WTC11 (cell line): ENCODE data around the gene OR2V2. TPM values are rescaled to one million over a fixed set of nuclear protein-coding genes. Genes with fewer than 3 reads are reported as not detected.

ENCODE experiments used
- AR ChIP-seq: fragments of 250-450 bp; sonication (Bioruptor Pico); IDR thresholded peaks from 2 replicates; pipeline ENCODE4 v1.9.0; 2021; ENCODE audit warnings: mild to moderate bottlenecking
- CDX4 ChIP-seq: fragments of 250-450 bp; sonication (Bioruptor Pico); IDR thresholded peaks from 2 replicates; pipeline ENCODE4 v1.9.0; 2021; ENCODE audit warnings: moderate library complexity, mild to moderate bottlenecking, inconsistent platforms, borderline replicate concordance
- E2F1 ChIP-seq: sonication (generic); formaldehyde crosslinking; IDR thresholded peaks from 2 replicates; pipeline ENCODE4 v1.8.0; 2022; ENCODE audit warnings: mild to moderate bottlenecking, missing genetic modification reagents
- ERG ChIP-seq: fragments of 250-450 bp; sonication (Bioruptor Pico); IDR thresholded peaks from 2 replicates; pipeline ENCODE4 v1.8.0; 2021; ENCODE audit warnings: mild to moderate bottlenecking
- FOXP4 ChIP-seq: sonication (generic); formaldehyde crosslinking; IDR thresholded peaks from 2 replicates; pipeline ENCODE4 v1.8.0; 2022; ENCODE audit warnings: mild to moderate bottlenecking, missing genetic modification reagents
- GTF2I ChIP-seq: fragments of 250-450 bp; sonication (Bioruptor Pico); conservative IDR thresholded peaks from 2 replicates; pipeline ENCODE4 v1.4.0; 2021; ENCODE audit warnings: mild to moderate bottlenecking
- IRF2 ChIP-seq: sonication (generic); formaldehyde crosslinking; IDR thresholded peaks from 2 replicates; pipeline ENCODE4 v1.8.0; 2022; ENCODE audit warnings: low read depth, missing genetic modification reagents, borderline replicate concordance
- JAZF1 ChIP-seq: fragments of 250-450 bp; sonication (Bioruptor Pico); IDR thresholded peaks from 2 replicates; pipeline ENCODE4 v1.9.0; 2021; ENCODE audit warnings: moderate library complexity, mild to moderate bottlenecking, inconsistent platforms
- KAT7 ChIP-seq: sonication (generic); formaldehyde crosslinking; IDR thresholded peaks from 2 replicates; pipeline ENCODE4 v1.8.1; 2023; ENCODE audit warnings: missing genetic modification reagents, mild to moderate bottlenecking, borderline replicate concordance
- MXD4 ChIP-seq: fragments of 250-450 bp; sonication (Bioruptor Pico); IDR thresholded peaks from 2 replicates; pipeline ENCODE4 v1.8.0; 2021; ENCODE audit warnings: mild to moderate bottlenecking, moderate library complexity, borderline replicate concordance
- NFE2L1 ChIP-seq: sonication (generic); formaldehyde crosslinking; IDR thresholded peaks from 2 replicates; pipeline ENCODE4 v1.8.1; 2023; ENCODE audit warnings: missing genetic modification reagents
- OVOL2 ChIP-seq: fragments of 250-450 bp; sonication (Bioruptor Pico); IDR thresholded peaks from 2 replicates; pipeline ENCODE4 v1.9.0; 2021; ENCODE audit warnings: mild to moderate bottlenecking, borderline replicate concordance
- PREB ChIP-seq: sonication (generic); formaldehyde crosslinking; IDR thresholded peaks from 2 replicates; pipeline ENCODE4 v1.8.1; 2022; ENCODE audit warnings: mild to moderate bottlenecking, missing genetic modification reagents, moderate library complexity, borderline replicate concordance
- PRRX2 ChIP-seq: fragments of 250-450 bp; sonication (Bioruptor Pico); IDR thresholded peaks from 2 replicates; pipeline ENCODE4 v1.8.0; 2021; ENCODE audit warnings: mild to moderate bottlenecking
- SMAD4 ChIP-seq: sonication (generic); formaldehyde crosslinking; IDR thresholded peaks from 2 replicates; pipeline ENCODE4 v1.8.0; 2022; ENCODE audit warnings: mild to moderate bottlenecking, missing genetic modification reagents
- TEAD1 ChIP-seq: sonication (generic); formaldehyde crosslinking; IDR thresholded peaks from 2 replicates; pipeline ENCODE4 v1.8.0; 2022; ENCODE audit warnings: mild to moderate bottlenecking, missing genetic modification reagents
- USF1 ChIP-seq: sonication (generic); formaldehyde crosslinking; IDR thresholded peaks from 2 replicates; pipeline ENCODE4 v1.8.0; 2022; ENCODE audit warnings: mild to moderate bottlenecking, missing genetic modification reagents
- ZMAT4 ChIP-seq: fragments of 250-450 bp; sonication (Bioruptor Pico); IDR thresholded peaks from 2 replicates; pipeline ENCODE4 v1.9.0; 2021; ENCODE audit warnings: mild to moderate bottlenecking
- ZNF219 ChIP-seq: sonication (generic); formaldehyde crosslinking; IDR thresholded peaks from 2 replicates; pipeline ENCODE4 v1.8.0; 2023; ENCODE audit warnings: missing genetic modification reagents, mild to moderate bottlenecking, borderline replicate concordance
- ZNF396 ChIP-seq: fragments of 250-450 bp; sonication (Bioruptor Pico); IDR thresholded peaks from 2 replicates; pipeline ENCODE4 v1.8.0; 2021; ENCODE audit warnings: mild to moderate bottlenecking, moderate library complexity, borderline replicate concordance
- ZSCAN18 ChIP-seq: fragments of 250-450 bp; sonication (Bioruptor Pico); IDR thresholded peaks from 2 replicates; pipeline ENCODE4 v2.1.2; 2022; ENCODE audit warnings: mild to moderate bottlenecking, moderate library complexity
- total RNA-seq: library from RNA; stranded (reverse); gene quantifications from 3 replicates; pipeline ENCODE4 v1.2.3, GENCODE V29; 2021
- TF ChIP-seq, protein P1 (sequence below): sonication (generic); formaldehyde crosslinking; IDR thresholded peaks from 2 replicates; pipeline ENCODE4 v1.8.1; 2022; ENCODE audit warnings: mild to moderate bottlenecking, moderate library complexity, missing genetic modification reagents
- TF ChIP-seq, protein P2 (sequence below): sonication (generic); formaldehyde crosslinking; IDR thresholded peaks from 2 replicates; pipeline ENCODE4 v1.8.0; 2022; ENCODE audit warnings: mild to moderate bottlenecking, missing genetic modification reagents

OR2V2 gene
- total RNA-seq, 1 experiment from 2014 or later, result not detected

DNA sequence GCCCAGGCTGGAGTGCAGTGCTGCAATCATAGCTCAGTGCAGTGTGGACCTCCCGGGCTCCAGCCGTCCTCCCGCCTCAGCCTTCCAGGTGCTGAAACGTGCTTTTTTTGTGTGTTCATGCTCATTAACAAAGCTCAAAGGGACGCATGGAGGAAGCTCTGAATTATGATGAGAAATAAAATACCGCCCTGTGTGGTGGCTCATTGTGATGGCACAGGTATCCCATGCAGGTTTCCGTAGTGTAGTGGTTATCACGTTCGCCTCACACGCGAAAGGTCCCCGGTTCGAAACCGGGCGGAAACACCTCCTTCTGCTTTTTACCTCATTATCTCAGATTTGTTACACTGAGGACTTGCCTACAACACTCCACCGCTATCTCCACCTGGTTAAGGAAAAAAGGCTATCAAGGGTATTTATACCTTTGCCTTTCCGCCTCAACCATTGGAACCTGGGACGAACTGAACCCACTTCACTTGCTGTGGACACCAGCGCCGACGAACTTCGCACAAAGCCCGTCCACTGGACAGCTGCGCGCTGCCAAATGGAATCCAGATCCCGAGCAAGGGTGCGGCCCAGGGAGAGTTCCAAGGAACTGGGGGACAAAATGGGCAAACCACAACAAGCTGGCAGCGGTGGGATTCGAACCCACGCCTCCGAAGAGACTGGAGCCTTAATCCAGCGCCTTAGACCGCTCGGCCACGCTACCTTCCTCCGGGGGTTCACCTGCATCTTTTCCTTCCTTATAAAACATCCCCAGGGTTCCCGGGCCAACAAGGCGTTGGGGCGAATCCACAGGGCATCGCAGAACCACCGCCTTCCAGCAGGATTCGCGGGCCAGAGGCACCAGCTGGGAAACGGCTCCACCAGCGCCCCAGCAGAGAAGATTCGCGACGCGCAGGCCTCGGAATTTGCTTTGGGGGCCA, 26.3 kb downstream of the OR2V2 start (continued):
- no peak for TF ChIP-seq FOXP4 (CRISPR knock-in tag)
- TF ChIP-seq IRF2 (CRISPR knock-in tag), result no peak
- peak; percentile 63; the same call in 1 of the 2 replicates for TF ChIP-seq AR (CRISPR knock-in tag)
- TF ChIP-seq ZMAT4 (CRISPR knock-in tag), result no peak
- no peak for TF ChIP-seq E2F1 (CRISPR knock-in tag)
- no peak for TF ChIP-seq MXD4
- no peak for TF ChIP-seq JAZF1 (CRISPR knock-in tag)
- no peak for TF ChIP-seq OVOL2 (CRISPR knock-in tag)
- TF ChIP-seq ERG, result no peak
- TF ChIP-seq NFE2L1 (CRISPR knock-in tag), result peak; percentile 24; the same call in 1 of the 2 replicates
- TF ChIP-seq TEAD1, result peak; percentile 46; the same call in 1 of the 2 replicates
- no peak for TF ChIP-seq PREB
- no peak for TF ChIP-seq CDX4
- TF ChIP-seq, protein P1, sequence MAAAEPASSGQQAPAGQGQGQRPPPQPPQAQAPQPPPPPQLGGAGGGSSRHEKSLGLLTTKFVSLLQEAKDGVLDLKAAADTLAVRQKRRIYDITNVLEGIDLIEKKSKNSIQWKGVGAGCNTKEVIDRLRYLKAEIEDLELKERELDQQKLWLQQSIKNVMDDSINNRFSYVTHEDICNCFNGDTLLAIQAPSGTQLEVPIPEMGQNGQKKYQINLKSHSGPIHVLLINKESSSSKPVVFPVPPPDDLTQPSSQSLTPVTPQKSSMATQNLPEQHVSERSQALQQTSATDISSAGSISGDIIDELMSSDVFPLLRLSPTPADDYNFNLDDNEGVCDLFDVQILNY (CRISPR knock-in tag), result no peak
- no peak for TF ChIP-seq ZNF219 (CRISPR knock-in tag)
- TF ChIP-seq PRRX2 (CRISPR knock-in tag), result peak; percentile 57
- TF ChIP-seq ZNF396, result no peak; the same call in 1 of the 2 replicates
- TF ChIP-seq USF1 (CRISPR knock-in tag), result no peak
- no peak for TF ChIP-seq KAT7 (CRISPR knock-in tag)
- TF ChIP-seq SMAD4 (CRISPR knock-in tag), result no peak
- TF ChIP-seq ZSCAN18, result no peak
- TF ChIP-seq, protein P2, sequence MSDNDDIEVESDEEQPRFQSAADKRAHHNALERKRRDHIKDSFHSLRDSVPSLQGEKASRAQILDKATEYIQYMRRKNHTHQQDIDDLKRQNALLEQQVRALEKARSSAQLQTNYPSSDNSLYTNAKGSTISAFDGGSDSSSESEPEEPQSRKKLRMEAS (CRISPR knock-in tag), result peak; percentile 45; the same call in 1 of the 2 replicates
- peak; percentile 67 for TF ChIP-seq GTF2I (CRISPR knock-in tag)
